SH-SY5Y (cell line): Measurements from ENCODE around the gene KMT2E.

ENCODE experiments used
- GATA2 ChIP-seq: IDR thresholded peaks from 2 replicates; pipeline ENCODE4 v1.6.1; 2011; ENCODE audit warnings: mild to moderate bottlenecking, low read depth, low read length
- GATA3 ChIP-seq: IDR thresholded peaks from 2 replicates; pipeline ENCODE4 v1.6.1; 2011; ENCODE audit warnings: low read depth, mild to moderate bottlenecking, low read length, moderate library complexity

- no peak for TF ChIP-seq GATA3
- no peak for TF ChIP-seq GATA2
Measured at GRCh38 chr7:105046414-105046813, 32.4 kb downstream of the KMT2E start.
